KMS-11 (cell line): Measurements from ENCODE around the gene KCNQ1.

Source experiments
- H2AFZ ChIP-seq: fragments of 200-600 bp; sonication (generic); 2 replicates; pipeline ENCODE4 v1.6.1; 2016; ENCODE audit warnings: antibody characterized with exemption, mixed run types, low read depth
- H3K27ac ChIP-seq: fragments of 200-600 bp; sonication (generic); 2 replicates; pipeline ENCODE4 v1.6.1; 2016; ENCODE audit warnings: mild to moderate bottlenecking, mixed run types
- H3K27me3 ChIP-seq: fragments of 200-600 bp; sonication (generic); 2 replicates; pipeline ENCODE4 v1.6.1; 2017; ENCODE audit warnings: mild to moderate bottlenecking, low read depth, mixed run types, moderate library complexity; ENCODE audit not compliant: insufficient read depth
- H3K36me3 ChIP-seq: fragments of 200-600 bp; sonication (generic); 2 replicates; pipeline ENCODE4 v1.6.1; 2017; ENCODE audit warnings: mild to moderate bottlenecking, mixed run types; ENCODE audit not compliant: insufficient read depth
- H3K4me1 ChIP-seq: fragments of 200-600 bp; sonication (generic); 2 replicates; pipeline ENCODE4 v1.6.1; 2016; ENCODE audit warnings: mild to moderate bottlenecking, low read depth, mixed run types; ENCODE audit not compliant: poor library complexity, severe bottlenecking
- H3K4me2 ChIP-seq: fragments of 200-600 bp; sonication (generic); 2 replicates; pipeline ENCODE4 v1.7.0; 2016; ENCODE audit warnings: mild to moderate bottlenecking, mixed run types
- H3K4me3 ChIP-seq: fragments of 200-600 bp; sonication (generic); IDR thresholded peaks from 2 replicates; pipeline ENCODE4 v1.6.1; 2017; ENCODE audit warnings: low read depth, low read length, mixed read lengths; ENCODE audit not compliant: insufficient read depth
- H3K79me2 ChIP-seq: fragments of 200-600 bp; sonication (generic); 2 replicates; pipeline ENCODE4 v1.6.1; 2016; ENCODE audit warnings: low read depth, mixed run types; ENCODE audit not compliant: insufficient read depth
- H3K9ac ChIP-seq: fragments of 200-600 bp; sonication (generic); 2 replicates; pipeline ENCODE4 v1.6.1; 2016; ENCODE audit warnings: mild to moderate bottlenecking, mixed run types
- H4K20me1 ChIP-seq: fragments of 200-600 bp; sonication (generic); 2 replicates; pipeline ENCODE4 v1.6.1; 2016; ENCODE audit warnings: mild to moderate bottlenecking, mixed run types; ENCODE audit not compliant: insufficient read depth
- CTCF ChIP-seq: fragments of 200-600 bp; sonication (generic); conservative IDR thresholded peaks from 2 replicates; pipeline ENCODE4 v1.6.1; 2017; ENCODE audit warnings: low read depth, mild to moderate bottlenecking, antibody characterized with exemption, low read length, moderate library complexity, mixed read lengths

Gene KCNQ1

GRCh38 chr11:2752204-2752770 is 307.5 kb downstream of the KCNQ1 start:
- Histone ChIP-seq H3K4me1 (no peaks in the 10 kb centered on the region), H4K20me1 (no peaks in the 10 kb centered on the region), H3K4me2 (no peak overlapping the region), H3K27me3 (no peaks in the 10 kb centered on the region), H2AFZ (no peak overlapping the region), H3K36me3 (no peaks in the 10 kb centered on the region), H3K9ac (no peak overlapping the region), H3K79me2 (no peaks in the 10 kb centered on the region), H3K27ac (no peak overlapping the region), H3K4me3 (no peak overlapping the region)
- no peak for TF ChIP-seq CTCF

GRCh38 chr11:2752923-2753322 is 308.1 kb downstream of the KCNQ1 start:
- H3K27ac ChIP-seq = no peak overlapping the region
- H3K4me2 ChIP-seq = no peak overlapping the region
- no peak overlapping the region for H3K9ac ChIP-seq
- no peak overlapping the region for H3K4me3 ChIP-seq
- H4K20me1 ChIP-seq = no peaks in the 10 kb centered on the region
- H3K27me3 ChIP-seq = no peaks in the 10 kb centered on the region
- no peak overlapping the region for H2AFZ ChIP-seq
- no peaks in the 10 kb centered on the region for H3K36me3 ChIP-seq
- no peaks in the 10 kb centered on the region for H3K79me2 ChIP-seq
- TF ChIP-seq CTCF = no peak
- H3K4me1 ChIP-seq = no peaks in the 10 kb centered on the region

GRCh38 chr11:2754008-2754407 is 309.2 kb downstream of the KCNQ1 start:
- no peak for TF ChIP-seq CTCF
- Histone ChIP-seq H3K27ac (no peak overlapping the region), H2AFZ (no peak overlapping the region), H3K79me2 (no peaks in the 10 kb centered on the region), H3K27me3 (no peaks in the 10 kb centered on the region), H3K4me1 (no peaks in the 10 kb centered on the region), H3K4me2 (no peak overlapping the region), H3K9ac (no peak overlapping the region), H3K36me3 (no peaks in the 10 kb centered on the region), H3K4me3 (no peak overlapping the region), H4K20me1 (no peaks in the 10 kb centered on the region)

- no peaks in the 10 kb centered on the region for H3K4me1 ChIP-seq
- H3K4me2 ChIP-seq = no peak overlapping the region
These were observed 310.3 kb downstream of the KCNQ1 start for GRCh38 chr11:2755071-2755470.

More at GRCh38 chr11:2755071-2755470, 310.3 kb downstream of the KCNQ1 start:
- no peaks in the 10 kb centered on the region for H3K79me2 ChIP-seq
- no peak overlapping the region for H2AFZ ChIP-seq
- no peaks in the 10 kb centered on the region for H3K36me3 ChIP-seq
- no peak overlapping the region for H3K9ac ChIP-seq
- H3K27me3 ChIP-seq = no peaks in the 10 kb centered on the region
- H3K27ac ChIP-seq = no peak overlapping the region
- H4K20me1 ChIP-seq = no peaks in the 10 kb centered on the region
- TF ChIP-seq CTCF = no peak
- H3K4me3 ChIP-seq = no peak overlapping the region
